Stimulated activated naive CD8-positive, alpha-beta T cell treated with anti-CD3 and anti-CD28 coated beads, Interleukin-15, Interleukin-2, amounts not matched to agents 100 ng/mL and 50 ng/mL, for 24 hours (primary cell): ENCODE measurements around the gene WWC2.

Experiments used
- H3K27ac Mint-ChIP-seq: one replicate; pipeline ENCODE4 v1.8.0; 2021; ENCODE audit warnings: mild to moderate bottlenecking, mixed read lengths
- H3K27me3 Mint-ChIP-seq: one replicate; pipeline ENCODE4 v1.8.0; 2021; ENCODE audit warnings: mixed read lengths
- H3K36me3 Mint-ChIP-seq: one replicate; pipeline ENCODE4 v1.8.0; 2021; ENCODE audit warnings: low read depth, mixed read lengths
- H3K4me1 Mint-ChIP-seq: one replicate; pipeline ENCODE4 v1.8.0; 2021; ENCODE audit warnings: low read depth, mixed read lengths
- H3K4me3 Mint-ChIP-seq: one replicate; pipeline ENCODE4 v1.8.0; 2021; ENCODE audit warnings: mild to moderate bottlenecking, mixed read lengths
- H3K9me3 Mint-ChIP-seq: one replicate; pipeline ENCODE4 v1.8.0; 2021; ENCODE audit warnings: mixed read lengths

Gene WWC2

DNA sequence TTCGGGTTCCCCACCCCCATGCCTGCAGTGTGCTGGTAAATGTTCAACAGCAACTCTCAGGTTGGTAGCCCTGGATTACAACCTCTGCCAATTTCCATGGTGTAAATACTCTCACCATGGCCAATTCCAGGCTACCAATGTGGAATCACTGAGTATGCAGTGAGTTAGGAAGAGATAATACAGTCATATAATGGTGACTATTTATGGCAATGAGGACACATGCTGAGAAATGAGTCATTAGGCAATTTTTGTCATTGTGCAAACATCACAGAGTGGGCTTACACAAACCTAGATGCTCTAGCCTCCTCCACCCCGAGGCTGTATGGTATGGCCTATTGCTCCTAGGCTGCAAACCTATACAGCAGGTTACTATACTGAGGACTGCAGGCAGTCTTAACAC is 227.8 kb downstream of the WWC2 start:
- Mint-ChIP-seq H3K4me1 (no peaks in the 10 kb centered on the region), H3K36me3 (no peaks in the 10 kb centered on the region), H3K27ac (no peak overlapping the region), H3K4me3 (no peak overlapping the region), H3K9me3 (peaks cover 5% of the 10 kb centered on the region), H3K27me3 (peaks cover 11% of the 10 kb centered on the region)

DNA sequence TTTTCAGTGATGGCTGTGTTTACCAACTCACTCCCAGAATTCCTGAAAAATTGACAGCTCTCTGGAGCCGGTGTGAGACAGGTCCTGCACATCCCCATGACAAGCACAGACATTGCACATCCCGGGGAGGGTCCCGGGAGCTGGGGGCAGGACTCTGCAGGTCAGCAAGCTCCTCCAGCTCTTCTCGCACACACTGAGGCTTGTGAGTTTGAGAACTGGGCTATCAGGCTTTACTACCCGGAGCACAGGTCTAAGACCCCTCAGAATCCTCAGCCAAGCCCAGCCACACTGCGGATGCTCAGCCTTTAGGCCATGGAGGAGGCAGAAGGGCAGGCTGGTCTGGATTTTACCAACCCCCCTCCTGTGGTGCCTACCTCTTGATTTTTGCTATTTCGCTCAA is 228.8 kb downstream of the WWC2 start:
- Mint-ChIP-seq H3K27ac (no peak overlapping the region), H3K9me3 (peaks cover 5% of the 10 kb centered on the region), H3K4me1 (no peaks in the 10 kb centered on the region), H3K36me3 (no peaks in the 10 kb centered on the region), H3K4me3 (no peak overlapping the region), H3K27me3 (peaks cover 12% of the 10 kb centered on the region)

GRCh38 chr4:183328832-183329231 is 229.8 kb downstream of the WWC2 start:
- Mint-ChIP-seq H3K27me3 (peaks cover 19% of the 10 kb centered on the region), H3K4me3 (no peak overlapping the region), H3K36me3 (no peaks in the 10 kb centered on the region), H3K27ac (no peak overlapping the region), H3K4me1 (no peaks in the 10 kb centered on the region), H3K9me3 (peaks cover 5% of the 10 kb centered on the region)

DNA sequence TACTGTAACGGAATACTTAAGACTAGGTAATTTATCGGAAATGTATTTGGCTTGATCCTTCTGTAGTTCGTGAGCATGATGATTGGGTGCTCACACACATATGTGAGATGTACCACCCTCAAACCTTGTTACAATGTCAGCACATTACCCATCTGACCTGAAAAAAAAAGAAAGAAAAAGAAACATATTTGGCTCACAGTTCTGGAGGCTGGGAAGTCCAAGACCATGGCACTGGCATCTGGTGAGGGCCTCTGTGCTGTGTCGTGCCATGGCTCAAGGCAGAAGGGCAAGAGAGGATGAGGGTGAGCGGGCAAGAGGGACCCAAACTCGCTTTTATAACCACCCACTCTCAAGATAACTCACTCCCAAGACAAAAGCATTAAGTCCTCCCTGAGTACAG is 230.2 kb downstream of the WWC2 start:
- no peaks in the 10 kb centered on the region for H3K4me1 Mint-ChIP-seq
- H3K4me3 Mint-ChIP-seq: no peak overlapping the region
- no peak overlapping the region for H3K27ac Mint-ChIP-seq
- H3K9me3 Mint-ChIP-seq: peaks cover 5% of the 10 kb centered on the region
- H3K36me3 Mint-ChIP-seq: no peaks in the 10 kb centered on the region
- H3K27me3 Mint-ChIP-seq: peaks cover 21% of the 10 kb centered on the region

DNA sequence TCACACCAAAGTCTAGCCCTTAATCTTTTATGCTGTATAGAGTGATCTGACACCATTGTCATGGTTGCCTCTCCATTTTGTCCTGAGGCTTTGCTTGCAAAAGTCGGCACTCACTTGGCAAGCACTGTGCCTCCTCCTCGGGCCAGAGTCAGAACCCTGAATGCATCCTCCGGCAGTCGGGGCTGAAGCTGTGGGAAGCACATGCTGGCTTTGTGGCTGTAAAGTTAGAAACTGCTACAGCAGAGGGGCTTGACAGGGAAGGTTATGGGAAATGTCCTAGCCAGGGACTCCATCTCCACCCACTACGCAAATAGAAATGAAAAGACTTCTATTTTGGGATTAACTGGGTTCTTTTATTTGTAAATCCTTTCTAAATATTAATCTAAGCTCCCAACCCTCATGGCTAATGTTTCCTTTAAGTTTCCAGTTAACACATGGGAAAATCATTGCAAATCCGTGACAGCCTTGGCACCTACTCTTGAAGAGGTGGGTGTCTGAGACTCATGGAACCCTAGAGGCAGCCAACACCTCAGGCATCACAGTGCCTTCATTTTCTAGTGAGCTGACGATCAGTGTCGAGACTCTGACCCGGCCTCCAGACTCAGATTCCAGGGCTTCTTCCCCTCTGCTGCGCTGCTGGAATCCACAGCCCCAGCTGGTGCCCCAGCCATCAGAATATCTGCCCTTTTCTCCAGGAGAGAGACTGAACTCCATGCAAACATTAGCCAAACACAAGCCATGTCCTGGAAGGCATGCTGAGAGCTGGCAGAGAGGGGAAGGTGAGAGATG is 231.1 kb downstream of the WWC2 start:
- Mint-ChIP-seq H3K4me3 (no peak overlapping the region), H3K27me3 (peaks cover 21% of the 10 kb centered on the region), H3K36me3 (no peaks in the 10 kb centered on the region), H3K4me1 (peaks cover under 1% of the 10 kb centered on the region), H3K27ac (no peak overlapping the region), H3K9me3 (peaks cover 5% of the 10 kb centered on the region)

DNA sequence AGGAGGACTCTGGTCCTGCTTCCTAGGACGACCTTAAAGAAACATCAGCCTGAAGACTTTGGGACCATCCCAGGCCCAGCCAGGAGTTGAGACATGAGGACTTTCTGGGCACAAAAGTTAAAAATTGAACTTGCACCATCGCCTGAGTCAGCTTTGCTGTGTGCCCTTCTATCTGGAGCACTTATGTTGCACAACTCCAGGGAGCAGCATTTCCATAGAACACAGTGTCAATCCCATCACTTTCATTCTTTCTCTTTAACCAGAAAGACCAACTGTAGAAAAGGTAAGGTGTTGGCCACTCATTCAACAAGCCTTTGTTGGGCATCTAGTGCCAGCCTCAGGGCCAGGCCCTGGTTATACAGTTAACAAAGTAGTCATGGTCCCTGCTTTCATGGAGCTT is 231.8 kb downstream of the WWC2 start:
- Mint-ChIP-seq H3K27me3 (peaks cover 26% of the 10 kb centered on the region), H3K4me1 (peaks cover 8% of the 10 kb centered on the region), H3K36me3 (no peaks in the 10 kb centered on the region), H3K4me3 (no peak overlapping the region), H3K9me3 (peaks cover 5% of the 10 kb centered on the region), H3K27ac (no peak overlapping the region)

DNA sequence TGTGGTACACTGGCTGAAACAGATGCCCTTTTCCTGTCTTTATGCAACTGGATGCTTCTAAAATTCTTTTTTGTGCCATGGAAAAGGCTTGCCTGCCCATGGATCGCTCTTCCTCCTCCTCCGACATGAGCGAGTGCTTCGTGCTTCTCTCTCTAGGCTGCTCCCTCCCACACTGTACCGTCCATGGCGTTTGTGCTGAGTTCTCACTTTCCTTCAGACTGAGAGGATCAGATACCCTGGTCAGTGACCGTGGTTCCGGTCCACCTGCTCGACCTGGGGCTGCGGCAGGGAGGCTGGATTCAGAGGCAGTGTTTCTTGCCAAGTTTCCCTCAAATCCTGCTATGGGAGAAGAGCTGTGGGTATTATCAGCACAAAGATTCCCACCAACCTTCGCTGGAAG is 233.4 kb downstream of the WWC2 start:
- H3K27me3 Mint-ChIP-seq: peaks cover 20% of the 10 kb centered on the region
- no peaks in the 10 kb centered on the region for H3K9me3 Mint-ChIP-seq
- no peak overlapping the region for H3K4me3 Mint-ChIP-seq
- H3K36me3 Mint-ChIP-seq: no peaks in the 10 kb centered on the region
- H3K4me1 Mint-ChIP-seq: peaks cover 8% of the 10 kb centered on the region
- H3K27ac Mint-ChIP-seq: no peak overlapping the region

- H3K36me3 Mint-ChIP-seq: no peaks in the 10 kb centered on the region
- peaks cover 20% of the 10 kb centered on the region for H3K27me3 Mint-ChIP-seq
- H3K4me1 Mint-ChIP-seq: peaks cover 8% of the 10 kb centered on the region
- no peaks in the 10 kb centered on the region for H3K9me3 Mint-ChIP-seq
- no peak overlapping the region for H3K27ac Mint-ChIP-seq
- H3K4me3 Mint-ChIP-seq: no peak overlapping the region
These were observed 234.1 kb downstream of the WWC2 start for GRCh38 chr4:183333202-183333601.

- peaks cover 8% of the 10 kb centered on the region for H3K4me1 Mint-ChIP-seq
- H3K27ac Mint-ChIP-seq: no peak overlapping the region
- no peaks in the 10 kb centered on the region for H3K9me3 Mint-ChIP-seq
- no peak overlapping the region for H3K4me3 Mint-ChIP-seq
- H3K27me3 Mint-ChIP-seq: peaks cover 20% of the 10 kb centered on the region
- H3K36me3 Mint-ChIP-seq: no peaks in the 10 kb centered on the region
These were observed 234.9 kb downstream of the WWC2 start for GRCh38 chr4:183333983-183334382.

DNA sequence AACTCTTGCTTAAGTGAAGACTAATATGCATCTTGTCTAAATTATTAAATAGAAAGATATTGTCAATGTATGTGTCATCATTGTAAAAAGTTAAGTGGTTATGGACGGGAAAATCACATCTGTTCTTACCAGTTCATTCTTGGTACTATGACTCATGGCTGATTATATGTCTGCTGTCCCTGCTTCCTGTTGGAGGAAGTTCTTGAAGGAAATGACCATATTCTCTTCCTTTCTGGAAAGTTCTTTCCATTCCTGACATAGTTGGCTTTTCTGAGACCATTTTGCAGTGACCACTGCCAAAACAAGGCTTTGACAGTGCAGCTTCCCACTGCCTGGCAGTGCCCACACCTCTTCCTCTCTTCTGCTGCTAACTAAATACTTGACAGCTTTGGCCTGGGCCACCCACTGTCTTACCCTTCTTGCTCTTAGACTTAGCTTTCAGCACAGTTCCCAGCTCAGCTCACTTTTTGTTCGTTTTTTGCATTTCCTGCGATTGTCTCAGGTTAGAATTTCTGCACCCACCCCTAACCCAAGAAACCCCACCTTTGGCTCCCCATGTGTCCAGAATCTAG is 236.4 kb downstream of the WWC2 start:
- Mint-ChIP-seq H3K27ac (no peak overlapping the region), H3K36me3 (no peaks in the 10 kb centered on the region), H3K27me3 (peaks cover 29% of the 10 kb centered on the region), H3K4me1 (peaks cover 8% of the 10 kb centered on the region), H3K4me3 (no peak overlapping the region), H3K9me3 (no peaks in the 10 kb centered on the region)

DNA sequence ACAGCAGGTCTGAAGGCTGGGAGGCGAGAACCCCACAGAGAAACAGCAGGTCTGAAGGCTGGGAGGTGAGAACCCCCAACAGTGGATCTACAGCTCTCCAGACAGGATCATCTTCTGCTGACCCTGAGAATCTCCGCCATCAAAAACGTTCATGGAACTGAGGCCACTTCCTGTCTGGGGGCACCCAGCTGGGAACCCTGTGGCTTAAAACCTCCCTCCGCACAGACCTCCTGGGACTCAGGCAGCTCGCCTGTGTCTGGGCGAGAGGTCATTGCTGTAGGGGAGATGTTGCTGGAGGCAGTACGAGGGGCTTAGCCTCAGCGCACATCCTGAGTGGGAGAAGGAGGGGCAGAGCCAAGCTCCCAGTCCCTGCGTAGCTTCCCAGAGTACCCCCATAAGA is 238.3 kb downstream of the WWC2 start:
- Mint-ChIP-seq H3K27ac (no peak overlapping the region), H3K4me1 (peaks cover 8% of the 10 kb centered on the region), H3K27me3 (peaks cover 37% of the 10 kb centered on the region), H3K36me3 (no peaks in the 10 kb centered on the region), H3K9me3 (no peaks in the 10 kb centered on the region), H3K4me3 (no peak overlapping the region)

- H3K36me3 Mint-ChIP-seq: no peaks in the 10 kb centered on the region
- H3K27ac Mint-ChIP-seq: no peak overlapping the region
- peaks cover 35% of the 10 kb centered on the region for H3K27me3 Mint-ChIP-seq
- H3K9me3 Mint-ChIP-seq: no peaks in the 10 kb centered on the region
- H3K4me3 Mint-ChIP-seq: no peak overlapping the region
- peaks cover 8% of the 10 kb centered on the region for H3K4me1 Mint-ChIP-seq
These were observed 238.8 kb downstream of the WWC2 start for GRCh38 chr4:183337833-183338232.

GRCh38 chr4:183342541-183343533 is 243.8 kb downstream of the WWC2 start:
- Mint-ChIP-seq H3K4me1 (peaks cover 5% of the 10 kb centered on the region), H3K9me3 (no peaks in the 10 kb centered on the region), H3K4me3 (no peak overlapping the region), H3K36me3 (no peaks in the 10 kb centered on the region), H3K27me3 (peaks cover 33% of the 10 kb centered on the region), H3K27ac (no peak overlapping the region)

DNA sequence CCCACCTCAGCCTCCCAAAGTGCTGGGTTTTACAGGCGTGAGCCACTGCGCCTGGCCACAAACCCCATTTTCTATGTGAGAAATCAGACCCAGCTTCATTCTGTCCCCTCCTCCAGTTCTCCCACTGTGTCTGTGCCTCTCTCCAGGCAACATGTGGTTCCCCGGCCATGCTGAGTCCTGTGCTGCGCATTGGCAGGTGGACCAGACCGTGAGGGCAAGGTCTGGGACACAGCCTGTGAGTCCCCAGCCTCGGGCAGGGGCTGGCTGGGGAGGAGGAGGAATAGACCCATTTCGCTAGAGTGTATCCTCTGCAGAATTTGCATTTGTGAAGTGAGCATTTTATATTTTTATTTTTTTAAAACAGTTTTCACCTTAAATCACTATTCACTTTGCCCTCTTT is 244.7 kb downstream of the WWC2 start:
- no peak overlapping the region for H3K4me3 Mint-ChIP-seq
- H3K4me1 Mint-ChIP-seq: peaks cover 10% of the 10 kb centered on the region

More for the DNA sequence above, 244.7 kb downstream of the WWC2 start:
- no peaks in the 10 kb centered on the region for H3K36me3 Mint-ChIP-seq
- no peaks in the 10 kb centered on the region for H3K9me3 Mint-ChIP-seq
- peaks cover 33% of the 10 kb centered on the region for H3K27me3 Mint-ChIP-seq
- H3K27ac Mint-ChIP-seq: no peak overlapping the region
